Astrocyte of the cerebellum (primary cell): ENCODE data around the gene MRM3.
"Not testable (repeated sequence)": the region's sequence is repeated elsewhere in the genome, so short reads cannot be mapped to it uniquely, and the experiment has no call there.

Experiments used
- DNase-seq: peaks from one replicate; pipeline ENCODE4 v3.0.0-alpha.2; 2011; ENCODE audit warnings: low read depth
- H3K4me3 ChIP-seq: 2 replicates; pipeline ENCODE4 v1.5.1; 2011; ENCODE audit warnings: mild to moderate bottlenecking, low read depth, low read length, moderate library complexity
- CTCF ChIP-seq: IDR thresholded peaks from 2 replicates; pipeline ENCODE4 v1.5.1; 2012; ENCODE audit warnings: low read length, low read depth, moderate library complexity, mild to moderate bottlenecking; ENCODE audit errors: missing control alignments
- in situ Hi-C: cut with HindIII; loops from 2 replicates; pipeline ENCODE4 v1.10.0; 2017; ENCODE audit warnings: low sequenced_read_pairs

MRM3 gene

DNA sequence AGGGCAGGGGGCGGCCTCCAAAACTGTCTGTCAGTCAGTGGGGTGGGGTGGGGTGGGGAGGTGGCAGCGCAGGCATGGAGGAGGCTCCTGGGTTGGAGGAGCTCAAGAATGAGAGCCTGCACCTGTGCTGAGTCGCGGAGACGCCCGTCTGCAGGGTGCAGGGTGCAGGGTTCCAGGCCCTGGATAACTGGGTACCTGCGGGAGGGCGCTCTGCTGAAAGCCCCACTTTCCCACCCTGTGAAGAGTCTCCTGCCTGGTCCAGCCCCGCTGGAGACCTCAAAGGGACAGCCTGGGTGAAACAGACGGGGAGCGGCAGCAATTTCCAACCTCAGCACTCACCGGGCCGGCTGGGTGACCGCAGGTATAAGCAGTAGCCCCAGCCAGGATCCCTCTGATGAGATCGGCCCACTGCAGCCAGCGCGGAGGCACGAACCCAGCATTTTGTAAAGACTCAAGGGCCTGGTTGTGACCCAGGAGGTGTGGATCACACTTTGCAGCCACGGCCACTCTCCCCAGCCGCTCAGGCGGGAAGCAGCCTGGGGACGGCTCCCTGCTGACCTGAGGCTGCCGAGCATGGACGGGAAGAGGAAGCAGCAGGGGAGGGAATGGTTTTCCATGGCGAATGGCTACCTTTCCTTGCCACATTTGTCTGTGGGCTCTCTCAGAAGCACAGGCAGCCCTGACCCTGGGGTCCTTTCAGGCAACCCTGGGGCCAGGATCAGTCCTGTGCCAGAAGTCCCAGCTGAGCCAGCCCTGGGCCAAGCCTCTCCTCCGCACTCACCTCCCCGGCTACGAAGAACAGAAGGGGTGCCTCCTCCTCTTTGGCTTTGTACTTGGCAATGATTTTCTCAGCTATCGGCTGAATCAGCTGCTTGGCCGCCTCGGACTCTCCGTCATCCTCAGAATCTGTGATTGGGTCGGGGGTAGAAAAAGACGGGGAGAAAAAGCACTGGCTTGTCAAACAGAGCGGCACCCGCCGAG, 21.0 kb downstream of the MRM3 start:
- no peak overlapping the region for H3K4me3 ChIP-seq
- TF ChIP-seq CTCF, result no peak
- in situ Hi-C loops, result no loop called here
- no peak for DNase-seq

DNA sequence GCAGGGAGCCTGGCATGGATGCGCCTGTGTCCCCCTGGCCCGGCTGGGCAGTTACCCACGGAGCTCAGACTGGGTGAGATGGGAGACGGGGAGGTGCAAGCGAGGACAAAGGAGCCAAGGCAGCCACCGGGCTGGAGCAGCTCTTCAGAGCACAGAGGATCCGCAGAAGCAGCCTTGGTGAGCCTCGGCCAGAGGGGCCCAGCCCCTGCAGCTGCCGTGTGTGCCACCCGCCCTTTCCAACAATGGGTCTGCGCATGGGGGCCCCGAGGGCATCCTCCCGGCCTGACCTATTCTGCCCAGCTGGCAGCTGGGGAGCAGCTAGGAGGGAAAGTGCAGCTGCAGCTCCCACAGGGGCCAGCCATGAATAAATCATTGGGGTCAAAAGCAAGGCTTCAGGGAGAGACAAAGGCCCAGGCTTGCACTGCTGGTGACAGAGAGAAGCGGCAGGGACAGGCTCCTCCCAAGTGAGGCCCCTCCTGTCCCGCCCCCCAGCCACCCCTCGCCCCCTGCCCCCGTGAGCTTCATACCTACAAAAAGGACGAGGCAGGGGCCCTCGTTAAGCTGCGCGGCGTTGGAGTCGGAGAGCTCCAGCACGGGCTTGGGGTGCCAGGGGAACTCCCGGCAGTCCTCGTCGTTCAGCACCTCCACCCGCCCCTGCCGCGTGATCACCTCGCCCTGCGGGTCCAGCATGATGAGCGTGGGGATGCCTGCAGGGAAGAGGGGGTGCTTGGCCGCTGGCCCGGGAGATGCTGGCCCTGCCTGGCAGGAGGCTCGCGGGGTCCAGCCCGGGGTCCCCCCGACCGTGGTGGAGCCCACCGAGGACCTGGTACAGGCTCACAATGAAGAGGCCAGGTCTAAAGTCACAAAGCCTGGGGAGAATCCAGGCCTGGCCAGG, 22.6 kb downstream of the MRM3 start:
- TF ChIP-seq CTCF, result no peak
- DNase-seq, result no peak
- in situ Hi-C loops, result no loop called here
- H3K4me3 ChIP-seq, result no peak overlapping the region

GRCh38 chr17:805886-806285, 23.7 kb downstream of the MRM3 start:
- in situ Hi-C loops, DNase-seq, H3K4me3 ChIP-seq: not testable (repeated sequence)

GRCh38 chr17:806346-806745, 24.2 kb downstream of the MRM3 start:
- H3K4me3 ChIP-seq, result no peak overlapping the region
- TF ChIP-seq CTCF, result no peak
- in situ Hi-C loops, result no loop called here
- no peak for DNase-seq

- TF ChIP-seq CTCF, result no peak
- DNase-seq, result no peak
- in situ Hi-C loops, result no loop called here
- no peak overlapping the region for H3K4me3 ChIP-seq
Measured at GRCh38 chr17:806781-807522, 24.8 kb downstream of the MRM3 start.

GRCh38 chr17:807523-808294, 25.6 kb downstream of the MRM3 start:
- no peak overlapping the region for H3K4me3 ChIP-seq
- TF ChIP-seq CTCF, result no peak
- in situ Hi-C loops, result no loop called here
- no peak for DNase-seq
